Islet of Langerhans (tissue), 1 donor: ENCODE measurements around the gene B3GAT2.

Source experiments
- FAIRE-seq: peaks from one replicate; lab custom pipeline; 2011; peaks lifted over from hg19 to GRCh38; lab: Jason Lieb, UNC

The B3GAT2 gene

DNA sequence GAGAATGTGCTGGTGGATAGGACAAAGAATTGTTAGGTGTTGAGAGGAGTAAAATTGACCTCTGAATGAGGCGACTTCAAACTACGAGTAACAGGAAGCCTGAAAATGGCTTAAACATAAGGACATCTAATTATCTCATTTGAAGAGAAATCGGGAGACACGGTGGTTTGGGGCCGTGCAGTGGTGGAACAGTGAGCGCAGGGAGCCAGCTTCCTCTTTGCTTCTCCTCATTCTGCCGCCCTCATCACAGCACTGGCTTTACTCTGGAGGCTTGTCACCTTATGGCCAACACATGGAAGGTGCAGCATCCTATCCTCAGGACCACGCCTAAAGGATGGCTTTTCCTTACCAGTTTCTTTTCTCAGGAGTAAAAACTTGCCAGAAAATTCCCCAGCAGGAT, 114.3 kb downstream of the B3GAT2 start:
- no peak for FAIRE-seq

DNA sequence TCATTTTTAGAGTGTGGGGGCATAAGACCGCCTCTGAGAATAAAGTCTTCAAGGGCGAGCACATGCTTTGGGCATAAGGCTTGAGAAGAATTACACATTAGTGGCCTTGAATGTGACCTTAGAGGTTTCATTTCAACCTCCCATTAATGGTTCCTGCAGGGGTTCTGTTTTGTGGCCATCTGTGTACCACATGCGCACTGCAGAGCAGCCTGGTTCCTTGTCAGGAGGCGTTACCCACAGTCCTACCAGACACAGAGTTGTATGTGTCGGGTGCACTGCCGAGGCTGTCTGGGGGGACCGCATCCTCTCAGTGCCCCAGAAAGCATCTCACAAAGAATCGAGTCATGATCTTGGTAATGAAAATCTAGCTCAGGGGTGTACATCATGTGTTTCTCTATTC, 115.7 kb downstream of the B3GAT2 start:
- FAIRE-seq: no peak

DNA sequence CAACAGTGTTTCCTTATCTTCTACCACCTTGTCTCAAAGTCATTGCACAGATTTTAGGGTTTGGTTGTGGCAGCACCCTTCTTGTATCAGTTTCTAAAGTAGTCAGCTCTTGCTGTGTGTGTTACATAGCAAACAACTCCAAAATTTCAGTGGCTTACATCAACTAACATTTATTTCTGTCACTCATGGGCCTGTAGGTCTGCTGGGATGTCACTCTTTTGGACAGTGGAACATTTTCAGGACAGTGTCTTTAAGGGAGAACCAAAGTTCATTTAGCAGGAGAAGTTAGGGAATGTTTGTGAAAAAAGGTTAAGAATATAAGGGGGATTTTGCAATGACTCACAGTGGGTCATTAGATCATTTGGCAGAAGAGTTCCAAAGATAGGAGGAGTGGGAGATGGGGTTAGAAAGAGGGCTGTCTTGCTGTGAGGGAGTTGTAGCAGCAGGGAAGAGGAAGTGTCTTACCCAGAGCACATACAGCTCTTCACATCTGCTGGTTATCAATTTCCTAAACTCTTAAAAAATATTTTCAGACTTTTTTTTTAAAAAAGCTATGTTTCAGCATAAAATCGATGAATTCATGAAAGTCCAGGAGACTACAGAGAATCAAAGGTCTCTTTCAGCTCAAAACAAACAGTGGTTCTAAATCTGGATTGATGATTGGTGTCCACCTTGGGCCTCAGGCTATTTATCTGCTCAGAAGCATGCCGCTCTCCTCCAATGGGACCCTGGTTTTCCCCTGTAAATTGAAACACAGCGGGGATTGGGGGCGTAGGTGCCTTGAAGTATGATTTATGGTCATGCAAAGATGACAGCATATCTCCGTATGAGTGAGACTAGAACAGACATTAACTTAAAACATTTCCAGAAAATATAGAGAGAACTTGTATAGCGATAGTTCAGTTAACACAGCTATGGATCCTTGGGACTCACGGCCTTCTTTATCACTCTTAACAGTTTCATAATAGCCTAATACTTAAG, 117.3 kb downstream of the B3GAT2 start:
- no peak for FAIRE-seq

DNA sequence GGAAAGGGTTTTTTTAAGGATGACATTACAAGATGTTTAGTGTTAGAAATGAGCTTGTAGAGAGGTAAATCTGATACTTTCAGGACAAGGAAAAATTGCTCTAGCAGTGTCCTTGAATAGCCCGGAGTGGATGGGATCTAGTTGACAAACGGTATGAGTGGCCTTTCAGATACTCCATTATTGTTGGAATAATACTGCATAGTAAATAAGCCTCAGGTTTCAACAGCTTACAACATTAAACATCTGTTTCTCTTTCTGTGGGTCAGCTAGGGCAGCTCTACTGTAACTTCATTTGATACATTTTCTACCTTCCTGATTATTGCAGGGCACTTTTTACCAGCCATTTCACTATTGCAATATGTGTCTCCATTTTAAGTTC, 118.0 kb downstream of the B3GAT2 start:
- FAIRE-seq: no peak

DNA sequence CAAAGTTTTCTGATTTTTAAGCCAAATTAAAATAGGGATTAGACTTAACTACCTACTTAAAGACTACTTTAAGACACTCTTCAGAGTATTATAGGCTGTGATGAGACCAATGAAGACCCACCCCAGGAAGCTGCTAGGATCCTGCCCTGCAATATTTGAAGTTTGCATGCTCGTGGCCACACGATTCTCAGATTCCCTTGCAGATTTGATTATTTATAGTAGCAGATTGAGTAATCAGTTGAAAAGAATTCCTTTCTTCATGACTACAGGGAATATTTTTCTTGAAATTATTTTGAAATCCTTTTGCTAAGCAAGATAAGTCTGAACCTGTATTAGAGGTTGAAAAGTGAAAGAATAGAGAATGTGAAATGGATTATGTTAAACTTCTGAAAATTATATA, 122.3 kb downstream of the B3GAT2 start:
- FAIRE-seq: peak; percentile 53

DNA sequence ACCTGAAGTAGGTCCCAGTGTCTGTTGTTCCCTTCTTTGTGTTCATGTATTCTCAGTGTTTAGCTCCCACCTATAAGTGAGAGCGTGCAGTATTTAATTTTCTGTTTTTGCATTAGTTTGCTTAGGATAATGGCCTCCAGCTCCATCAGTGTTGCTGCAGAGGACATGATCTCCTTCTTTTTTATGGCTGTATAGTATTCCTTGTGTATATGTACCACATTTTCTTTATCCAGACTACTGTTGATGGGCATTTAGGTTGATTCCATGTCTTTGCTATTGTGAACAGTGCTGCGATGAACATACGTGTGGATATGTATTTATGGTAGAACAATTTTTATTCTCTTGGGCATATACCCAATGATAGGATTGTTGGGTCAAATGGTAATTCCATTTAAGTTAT, 125.4 kb downstream of the B3GAT2 start:
- FAIRE-seq: no peak

DNA sequence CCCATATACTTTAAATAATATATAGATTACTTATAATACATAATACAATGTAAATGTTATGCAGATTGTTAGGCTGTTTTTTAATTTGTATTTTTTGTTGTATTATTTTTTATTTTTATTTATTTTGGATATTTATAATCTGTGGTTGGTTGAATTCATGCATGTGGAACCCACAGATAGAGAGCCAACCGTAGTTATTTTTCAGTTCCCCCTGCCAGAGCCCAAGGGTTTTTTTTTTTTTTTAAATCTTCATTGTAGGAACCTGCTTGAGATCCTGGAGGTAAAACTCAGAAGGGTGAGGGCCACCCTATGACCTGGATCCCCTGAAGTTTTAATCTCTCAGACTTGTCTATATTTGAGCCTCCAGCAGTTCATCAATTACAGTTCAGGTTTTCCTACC, 133.2 kb downstream of the B3GAT2 start:
- no peak for FAIRE-seq

DNA sequence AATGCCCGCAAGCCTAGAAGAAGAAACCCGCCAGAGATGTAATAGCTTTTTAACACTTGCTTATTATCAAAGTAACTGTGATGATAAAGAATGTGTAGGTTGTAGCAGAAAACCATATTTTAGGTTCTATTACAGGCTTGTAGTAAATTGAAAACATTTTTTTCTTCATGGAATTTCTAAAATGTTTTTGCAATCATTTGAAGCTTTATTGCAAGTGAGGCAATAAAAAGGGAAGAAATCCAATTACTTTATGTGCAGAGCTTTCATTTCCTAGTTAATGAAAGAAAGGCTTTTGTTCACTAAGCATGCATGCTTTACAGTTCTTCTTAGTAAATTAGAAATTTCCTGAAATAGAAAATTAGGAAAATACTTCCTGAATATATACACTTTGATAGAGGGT, 135.1 kb downstream of the B3GAT2 start:
- FAIRE-seq: no peak

DNA sequence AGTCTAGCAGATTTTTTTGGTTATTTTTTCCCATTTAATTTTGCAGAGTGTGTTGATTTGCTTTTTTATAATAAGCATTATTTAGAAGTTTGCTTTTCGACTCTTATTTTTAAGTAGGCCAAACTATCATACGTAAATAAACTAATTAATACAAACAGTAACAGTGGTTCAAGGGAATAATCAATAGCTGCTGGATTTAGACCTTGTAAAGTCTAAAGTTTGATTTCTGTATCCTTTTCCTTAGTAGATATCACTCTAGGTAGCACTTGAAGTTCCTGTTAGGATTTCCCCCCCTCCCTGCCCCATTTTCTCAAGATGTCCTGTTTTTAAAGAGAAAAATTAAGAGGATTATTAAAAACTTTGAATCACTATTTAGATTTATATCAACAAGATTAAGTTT, 136.1 kb downstream of the B3GAT2 start:
- FAIRE-seq: no peak

DNA sequence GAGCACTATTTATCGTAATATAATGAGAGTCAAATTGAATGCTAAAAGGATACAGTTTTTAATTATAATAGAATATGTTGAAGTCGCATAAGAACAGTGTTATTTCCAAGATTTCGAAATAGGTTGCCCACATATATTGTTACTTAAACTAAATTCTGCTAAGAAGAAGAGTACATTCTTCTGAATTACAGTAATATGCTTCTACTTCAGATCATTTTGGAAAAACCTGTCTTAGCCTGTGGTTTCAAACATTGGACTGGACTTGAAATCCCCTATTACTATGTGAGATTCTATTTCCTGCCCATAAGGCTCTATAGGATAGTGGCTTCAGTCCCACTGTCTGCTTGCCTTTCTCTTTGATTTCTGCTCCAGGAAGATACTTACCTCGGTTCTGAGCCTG, 137.2 kb downstream of the B3GAT2 start:
- FAIRE-seq: no peak

DNA sequence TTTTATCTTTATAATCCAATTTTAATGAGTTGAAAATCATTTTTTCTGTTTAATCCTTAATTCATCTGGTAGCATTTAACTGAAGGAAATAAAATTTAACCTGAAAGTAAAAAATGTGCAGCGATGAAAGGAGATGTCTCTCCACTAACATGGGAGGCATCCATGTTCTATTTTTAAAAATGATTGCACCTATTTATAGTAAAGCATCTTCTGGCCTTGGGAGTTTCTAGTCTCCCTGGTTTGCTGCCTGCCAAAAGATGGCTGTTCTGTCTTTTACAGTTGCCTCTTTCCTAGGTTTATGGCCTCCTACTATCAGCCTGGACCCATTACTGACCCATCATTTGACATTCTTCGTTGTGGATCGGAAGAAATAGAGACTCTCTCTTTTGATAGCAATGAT, 143.0 kb downstream of the B3GAT2 start:
- FAIRE-seq: no peak

DNA sequence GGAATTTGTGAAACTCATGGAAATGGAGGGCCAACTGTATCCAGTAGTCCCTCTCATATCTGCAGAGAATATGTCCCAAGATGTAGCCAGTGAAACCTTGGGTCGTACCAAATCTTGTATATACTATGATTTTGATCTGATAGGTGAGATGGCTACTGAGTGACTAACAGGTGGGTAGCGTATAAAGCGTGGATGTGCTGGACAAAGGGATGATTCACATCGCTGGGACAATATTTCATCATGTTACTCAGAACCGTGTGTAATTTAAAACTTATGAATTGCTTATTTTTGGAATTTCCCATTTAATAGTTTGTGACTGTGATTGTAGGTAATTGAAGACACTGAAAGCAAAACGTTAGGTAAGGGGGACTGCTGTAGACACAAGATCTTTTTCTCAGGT, 145.1 kb downstream of the B3GAT2 start:
- FAIRE-seq: no peak
